Loucy (cell line): Measurements from ENCODE around the gene LUC7L3.

Experiments used
- H2AFZ ChIP-seq: fragments of 200-600 bp; sonication (generic); 2 replicates; pipeline ENCODE4 v1.6.0; 2016; ENCODE audit warnings: antibody characterized with exemption, mild to moderate bottlenecking, low read length, moderate library complexity
- H3F3A ChIP-seq: fragments of 200-600 bp; 2 replicates; pipeline ENCODE4 v1.6.0; 2016; ENCODE audit warnings: antibody characterized with exemption, low read depth, mild to moderate bottlenecking
- H3K27me3 ChIP-seq: fragments of 200-600 bp; sonication (generic); 2 replicates; pipeline ENCODE4 v1.6.1; 2014; ENCODE audit warnings: low read length, mild to moderate bottlenecking; ENCODE audit not compliant: insufficient read depth, poor library complexity, severe bottlenecking
- H3K36me3 ChIP-seq: fragments of 200-600 bp; sonication (generic); 2 replicates; pipeline ENCODE4 v1.6.1; 2016; ENCODE audit warnings: low read length; ENCODE audit not compliant: insufficient read depth
- H3K4me1 ChIP-seq: fragments of 200-600 bp; sonication (generic); 2 replicates; pipeline ENCODE4 v1.5.1; 2014; ENCODE audit warnings: low read length, mild to moderate bottlenecking; ENCODE audit not compliant: insufficient read depth, poor library complexity, severe bottlenecking
- H3K4me2 ChIP-seq: fragments of 200-600 bp; sonication (generic); 2 replicates; pipeline ENCODE4 v1.6.0; 2014; ENCODE audit warnings: antibody characterized with exemption, low read length, low read depth, mild to moderate bottlenecking; ENCODE audit not compliant: poor library complexity, severe bottlenecking
- H3K4me3 ChIP-seq: fragments of 200-600 bp; sonication (generic); 2 replicates; pipeline ENCODE4 v1.5.1; 2014; ENCODE audit warnings: low read length, mild to moderate bottlenecking, mixed read lengths; ENCODE audit not compliant: poor library complexity, severe bottlenecking
- H3K79me2 ChIP-seq: fragments of 200-600 bp; sonication (generic); 2 replicates; pipeline ENCODE4 v1.6.1; 2014; ENCODE audit warnings: low read length; ENCODE audit not compliant: insufficient read depth
- H3K9ac ChIP-seq: fragments of 200-600 bp; sonication (generic); 2 replicates; pipeline ENCODE4 v1.6.0; 2014; ENCODE audit warnings: mild to moderate bottlenecking, low read depth, low read length, moderate library complexity; ENCODE audit not compliant: poor library complexity, severe bottlenecking
- H3K9me2 ChIP-seq: fragments of 200-600 bp; sonication (generic); replicated peaks from 2 replicates; pipeline ENCODE4 v1.6.1; 2016; ENCODE audit warnings: low read depth, low read length, mixed read lengths
- H3K9me3 ChIP-seq: fragments of 200-600 bp; sonication (generic); 2 replicates; pipeline ENCODE4 v1.6.1; 2014; ENCODE audit warnings: mild to moderate bottlenecking, antibody characterized with exemption, low read length, low read depth; ENCODE audit not compliant: insufficient read depth
- H4K20me1 ChIP-seq: fragments of 200-600 bp; sonication (generic); 2 replicates; pipeline ENCODE4 v1.6.0; 2014; ENCODE audit warnings: antibody characterized with exemption, low read length, mild to moderate bottlenecking; ENCODE audit not compliant: insufficient read depth, poor library complexity, severe bottlenecking
- CTCF ChIP-seq: fragments of 200-600 bp; sonication (generic); conservative IDR thresholded peaks from 2 replicates; pipeline ENCODE4 v1.5.1; 2014; ENCODE audit warnings: mild to moderate bottlenecking, antibody characterized with exemption, low read length
- EZH2phosphoT487 ChIP-seq: fragments of 200-600 bp; IDR thresholded peaks from 2 replicates; pipeline ENCODE4 v1.6.1; 2018; ENCODE audit warnings: antibody characterized with exemption, mild to moderate bottlenecking, moderate library complexity, borderline replicate concordance

The LUC7L3 gene

GRCh38 chr17:50697062-50697461 is 22.3 kb upstream of the LUC7L3 start:
- H3K27me3 ChIP-seq, result no peaks in the 10 kb centered on the region
- no peak overlapping the region for H2AFZ ChIP-seq
- no peaks in the 10 kb centered on the region for H3K9me2 ChIP-seq
- H3K9me3 ChIP-seq, result no peaks in the 10 kb centered on the region
- H3K9ac ChIP-seq, result no peak overlapping the region
- H4K20me1 ChIP-seq, result peaks cover 8% of the 10 kb centered on the region
- H3F3A ChIP-seq, result no peaks in the 10 kb centered on the region
- H3K4me3 ChIP-seq, result no peak overlapping the region
- TF ChIP-seq EZH2phosphoT487 (no peak), CTCF (no peak)
- H3K4me2 ChIP-seq, result no peak overlapping the region
- H3K36me3 ChIP-seq, result peaks cover 58% of the 10 kb centered on the region
- H3K4me1 ChIP-seq, result peaks cover 10% of the 10 kb centered on the region
- 0 out of 2 replicates have a peak, but pooled peaks cover 6% of the 10 kb centered on the region for H3K79me2 ChIP-seq

GRCh38 chr17:50697663-50698272 is 21.6 kb upstream of the LUC7L3 start:
- Histone ChIP-seq H3K4me2 (no peak overlapping the region), H3K4me1 (peaks cover 12% of the 10 kb centered on the region), H3K27me3 (no peaks in the 10 kb centered on the region), H3K9ac (no peak overlapping the region), H3F3A (no peaks in the 10 kb centered on the region), H3K79me2 (peaks cover 12% of the 10 kb centered on the region), H2AFZ (no peak overlapping the region), H3K9me3 (no peaks in the 10 kb centered on the region), H3K9me2 (no peaks in the 10 kb centered on the region), H3K4me3 (no peak overlapping the region), H4K20me1 (peaks cover 13% of the 10 kb centered on the region), H3K36me3 (peaks cover 58% of the 10 kb centered on the region)
- TF ChIP-seq CTCF (peak; percentile 31; the same call in 1 of the 2 replicates), EZH2phosphoT487 (no peak)

GRCh38 chr17:50699410-50699809 is 20.0 kb upstream of the LUC7L3 start:
- H4K20me1 ChIP-seq, result peaks cover 14% of the 10 kb centered on the region
- H3F3A ChIP-seq, result no peaks in the 10 kb centered on the region
- no peaks in the 10 kb centered on the region for H3K9me3 ChIP-seq
- no peak overlapping the region for H3K9ac ChIP-seq
- peaks cover 29% of the 10 kb centered on the region for H3K79me2 ChIP-seq
- H3K27me3 ChIP-seq, result no peaks in the 10 kb centered on the region
- no peaks in the 10 kb centered on the region for H3K9me2 ChIP-seq
- H3K4me2 ChIP-seq, result no peak overlapping the region
- TF ChIP-seq EZH2phosphoT487 (no peak), CTCF (no peak)
- peaks cover 48% of the 10 kb centered on the region for H3K36me3 ChIP-seq
- no peak overlapping the region for H2AFZ ChIP-seq
- H3K4me1 ChIP-seq, result peaks cover 24% of the 10 kb centered on the region
- H3K4me3 ChIP-seq, result no peak overlapping the region
